ENCODE measurements around the gene IMPG2.

The IMPG2 gene

GRCh38 chr3:101230618-101231017 is 89.8 kb downstream of the IMPG2 start:
- DNase-seq, result no peak

DNA sequence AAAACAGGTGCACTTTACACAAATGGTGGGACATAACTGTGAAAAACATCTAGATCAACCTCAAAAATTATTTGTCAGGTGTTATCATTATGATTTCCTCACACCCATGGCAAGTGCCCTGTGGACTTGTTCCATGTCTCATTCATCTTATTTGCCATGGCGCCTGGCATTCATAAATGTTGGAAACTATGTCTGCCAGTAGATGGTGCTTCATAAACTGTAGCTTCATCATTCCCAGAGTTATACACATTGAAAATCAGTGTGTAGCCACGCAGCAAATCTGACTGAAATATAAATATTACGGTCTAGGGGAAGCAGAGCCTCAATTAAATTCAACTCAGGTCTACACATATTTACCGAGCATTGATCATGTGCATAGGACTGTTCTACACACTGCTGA is 90.7 kb downstream of the IMPG2 start:
- peak in 1 of 2 experiments; percentile 22 for DNase-seq

GRCh38 chr3:101228441-101228840 is 91.9 kb downstream of the IMPG2 start:
- DNase-seq, result no peak

GRCh38 chr3:101224739-101225138 is 95.6 kb downstream of the IMPG2 start:
- DNase-seq, result no peak

- no peak for DNase-seq
Measured at GRCh38 chr3:101223016-101223415, 97.4 kb downstream of the IMPG2 start.

- DNase-seq, result no peak
Measured at GRCh38 chr3:101219842-101220560, 100.4 kb downstream of the IMPG2 start.

- DNase-seq, result no peak
Measured at GRCh38 chr3:101217472-101218245, 102.7 kb downstream of the IMPG2 start.

GRCh38 chr3:101216710-101217465 is 103.5 kb downstream of the IMPG2 start:
- DNase-seq, result no peak

GRCh38 chr3:101212730-101213129 is 107.6 kb downstream of the IMPG2 start:
- no peak for DNase-seq

- DNase-seq, result no peak
Measured at GRCh38 chr3:101204246-101204645, 116.1 kb downstream of the IMPG2 start.

GRCh38 chr3:101203411-101203810 is 117.0 kb downstream of the IMPG2 start:
- no peak for DNase-seq

DNA sequence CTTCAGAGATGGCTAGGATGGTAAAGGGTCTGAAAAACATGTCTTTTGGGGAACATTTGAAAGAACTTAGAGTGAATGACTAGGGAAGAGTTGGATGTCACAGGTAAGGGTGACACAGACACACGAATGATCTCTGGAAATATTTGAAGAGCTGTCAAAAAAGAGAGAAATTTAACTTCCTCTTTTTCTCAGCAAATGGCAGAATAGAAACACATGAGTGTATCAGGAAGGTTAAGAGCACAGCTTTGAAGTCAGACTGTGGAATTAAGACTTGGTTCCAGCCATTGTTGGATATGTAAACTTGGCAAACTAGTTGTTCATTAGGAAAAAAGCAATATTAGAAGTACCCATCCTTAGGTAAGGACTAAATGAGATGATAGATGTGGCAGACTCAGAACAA is 117.7 kb downstream of the IMPG2 start:
- DNase-seq, result no peak

DNA sequence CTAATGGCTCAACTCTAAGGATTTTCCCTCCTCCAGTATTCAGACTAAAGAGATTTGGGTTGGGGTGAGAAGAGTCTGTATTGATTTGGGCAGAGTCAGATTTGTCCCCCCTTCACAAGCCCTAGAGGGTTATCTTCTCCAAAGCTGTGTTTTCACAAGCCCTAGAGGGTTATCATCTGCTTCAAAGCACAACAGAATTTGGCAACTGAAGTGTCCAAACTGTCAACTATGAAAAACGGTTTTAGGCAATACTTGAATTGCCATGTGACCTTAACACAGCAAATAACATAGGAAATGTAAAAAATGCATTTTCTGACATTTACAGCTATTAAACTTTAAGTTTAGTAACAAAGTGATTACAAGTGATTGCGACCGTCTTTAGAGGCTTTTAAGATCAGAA is 119.9 kb downstream of the IMPG2 start:
- DNase-seq, result no peak

GRCh38 chr3:101195951-101196713 is 124.2 kb downstream of the IMPG2 start:
- DNase-seq, result peak in 1 of 2 experiments; percentile 48

- DNase-seq, result no peak
Measured at GRCh38 chr3:101194392-101194791, 126.0 kb downstream of the IMPG2 start.

DNA sequence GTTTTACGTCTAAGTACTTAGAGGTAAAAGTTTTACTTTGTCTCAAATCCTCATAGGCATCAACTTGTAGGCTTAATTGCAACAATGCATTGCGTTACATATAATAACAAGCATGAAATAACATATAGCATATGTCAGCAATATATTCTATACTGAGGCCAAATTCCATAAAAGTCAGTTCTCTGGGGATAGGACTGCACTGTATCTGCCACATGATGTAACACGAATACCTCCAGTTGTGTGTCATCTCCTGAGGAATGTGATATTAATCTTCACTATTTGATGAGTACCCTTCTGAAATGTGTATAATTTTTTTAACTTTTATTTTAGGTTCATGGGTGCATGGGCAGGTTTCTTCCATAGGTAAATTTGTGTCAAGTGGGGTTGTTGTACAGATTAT is 126.4 kb downstream of the IMPG2 start:
- DNase-seq, result no peak

DNA sequence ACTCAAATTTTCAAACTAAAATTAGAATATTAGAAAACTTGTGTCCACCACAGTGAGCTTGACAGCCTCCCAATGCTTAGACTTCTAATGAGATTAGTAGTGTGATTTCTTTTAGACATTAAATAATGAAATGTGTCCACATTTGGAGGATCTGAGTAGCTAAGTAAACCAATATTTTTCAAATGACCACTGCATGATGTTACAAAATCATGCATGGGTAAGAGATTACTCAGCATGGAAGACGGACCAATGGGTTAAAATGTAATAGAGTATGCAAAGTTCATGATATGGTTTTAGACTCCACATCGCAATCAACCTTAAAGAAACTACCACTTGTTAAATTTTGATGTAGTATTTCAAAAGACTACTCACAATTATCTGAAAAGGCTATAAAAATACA is 130.6 kb downstream of the IMPG2 start:
- DNase-seq, result no peak

DNA sequence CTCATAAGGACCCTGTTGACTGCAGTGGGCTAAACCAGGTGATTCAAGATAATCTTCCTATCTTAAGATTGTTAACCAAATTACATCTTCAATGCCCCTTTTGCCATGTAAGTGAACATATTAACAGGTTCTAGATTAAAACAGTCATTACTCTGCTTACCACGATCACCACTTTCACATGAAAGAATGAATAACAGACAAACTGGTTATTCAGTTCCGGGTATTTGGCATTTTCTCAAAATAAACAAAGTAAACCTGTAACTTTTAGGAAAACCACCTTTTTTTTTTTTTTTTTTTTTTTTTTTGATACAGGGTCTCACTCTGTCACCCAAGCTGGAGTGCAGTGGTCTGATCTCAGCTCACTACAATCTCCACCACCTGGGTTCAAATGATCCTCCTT is 131.2 kb downstream of the IMPG2 start:
- DNase-seq, result no peak

GRCh38 chr3:101185341-101185740 is 135.0 kb downstream of the IMPG2 start:
- DNase-seq, result no peak

- no peak for DNase-seq
Measured at GRCh38 chr3:101184111-101184510, 136.3 kb downstream of the IMPG2 start.

DNA sequence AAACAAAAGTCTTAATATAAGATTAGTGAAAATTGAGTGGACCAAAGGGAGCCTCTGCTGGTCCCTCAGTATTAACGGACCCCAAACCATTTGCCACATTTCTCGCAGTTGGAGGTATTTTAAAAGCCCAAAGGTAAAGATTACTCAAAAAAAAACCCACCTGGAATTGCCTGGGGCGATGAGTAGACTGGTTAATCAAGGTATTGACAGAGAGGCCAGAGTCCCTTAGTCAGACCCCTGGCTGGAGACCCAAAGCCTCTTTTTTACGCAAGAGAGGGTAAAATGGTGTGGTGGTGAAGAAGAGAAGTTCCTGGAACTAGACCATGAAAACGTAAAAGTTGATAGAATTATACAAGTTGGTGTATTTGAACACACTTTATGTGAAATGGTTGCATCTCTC is 137.2 kb downstream of the IMPG2 start:
- no peak for DNase-seq

GRCh38 chr3:101182734-101183133 is 137.6 kb downstream of the IMPG2 start:
- DNase-seq, result no peak

- no peak for DNase-seq
Measured at GRCh38 chr3:101181801-101182200, 138.6 kb downstream of the IMPG2 start.
